Cardiac muscle cell (in vitro differentiated cells and primary cell): Measurements from ENCODE around the gene PCNA. TPM values are rescaled to one million over a fixed set of nuclear protein-coding genes. Genes with fewer than 3 reads are reported as not detected.
A peak's percentile ranks its signal among the peaks of the same experiment; 100 is the strongest.

Source experiments
- DNase-seq, 2 donors: peaks; one replicate each; pipeline versions ENCODE4 v3.0.0 to v3.0.0-alpha.2; 2010 to 2017; ENCODE audit warnings: low read depth in 1 of 2, low spot score in 1 of 2
- H3K27ac ChIP-seq: fragments of 200-600 bp; sonication (generic); 2 replicates; pipeline ENCODE4 v1.5.1; 2016
- H3K27me3 ChIP-seq: fragments of 200-600 bp; sonication (generic); 2 replicates; pipeline ENCODE4 v1.6.0; 2016; ENCODE audit warnings: control low read depth
- H3K36me3 ChIP-seq: fragments of 200-600 bp; sonication (generic); 2 replicates; pipeline ENCODE4 v1.5.1; 2016; ENCODE audit warnings: control low read depth
- H3K4me1 ChIP-seq: fragments of 200-600 bp; sonication (generic); 2 replicates; pipeline ENCODE4 v1.8.1; 2017; ENCODE audit warnings: low read depth, mild to moderate bottlenecking, mixed run types
- H3K4me3 ChIP-seq: fragments of 200-600 bp; sonication (generic); 2 replicates; pipeline ENCODE4 v1.5.1; 2016; ENCODE audit warnings: mild to moderate bottlenecking
- H3K9me3 ChIP-seq: fragments of 200-600 bp; sonication (generic); 2 replicates; pipeline ENCODE4 v1.5.1; 2017; ENCODE audit warnings: low read depth, mild to moderate bottlenecking, control low read depth
- polyA plus RNA-seq: library from polyadenylated mRNA; unstranded; fragments of >200 nt; fragmentation: Nextera tagmentation; extraction: Ambion mirVana; gene quantifications from 2 replicates; pipeline ENCODE4 v1.2.1, GENCODE V29; 2016
- total RNA-seq: library from RNA; depleted of rRNA; stranded (reverse); fragments of >200 nt; gene quantifications from 2 replicates; pipeline ENCODE4 v1.2.3, GENCODE V29; 2016
- TF ChIP-seq, protein P1 (sequence below): IDR thresholded peaks from 2 replicates; pipeline ENCODE4 v1.5.1; 2012; ENCODE audit warnings: low read depth, mild to moderate bottlenecking, low read length

The PCNA gene
- 46.6 and 113 TPM in 2 replicates for total RNA-seq
- 47.0 and 81.2 TPM in 2 replicates for polyA plus RNA-seq

GRCh38 chr20:5119435-5120184 lies at the start of gene PCNA:
Gene PCNA (minus strand): TSS chr20:5119958. CDS start chr20:5119798, 160 bp downstream.
- H3K27me3 ChIP-seq, result no peaks in the 10 kb centered on the region
- peaks cover 19% of the 10 kb centered on the region for H3K36me3 ChIP-seq
- peak within 1 kb of the TSS; percentile 49 for H3K4me3 ChIP-seq
- TF ChIP-seq, protein P1, sequence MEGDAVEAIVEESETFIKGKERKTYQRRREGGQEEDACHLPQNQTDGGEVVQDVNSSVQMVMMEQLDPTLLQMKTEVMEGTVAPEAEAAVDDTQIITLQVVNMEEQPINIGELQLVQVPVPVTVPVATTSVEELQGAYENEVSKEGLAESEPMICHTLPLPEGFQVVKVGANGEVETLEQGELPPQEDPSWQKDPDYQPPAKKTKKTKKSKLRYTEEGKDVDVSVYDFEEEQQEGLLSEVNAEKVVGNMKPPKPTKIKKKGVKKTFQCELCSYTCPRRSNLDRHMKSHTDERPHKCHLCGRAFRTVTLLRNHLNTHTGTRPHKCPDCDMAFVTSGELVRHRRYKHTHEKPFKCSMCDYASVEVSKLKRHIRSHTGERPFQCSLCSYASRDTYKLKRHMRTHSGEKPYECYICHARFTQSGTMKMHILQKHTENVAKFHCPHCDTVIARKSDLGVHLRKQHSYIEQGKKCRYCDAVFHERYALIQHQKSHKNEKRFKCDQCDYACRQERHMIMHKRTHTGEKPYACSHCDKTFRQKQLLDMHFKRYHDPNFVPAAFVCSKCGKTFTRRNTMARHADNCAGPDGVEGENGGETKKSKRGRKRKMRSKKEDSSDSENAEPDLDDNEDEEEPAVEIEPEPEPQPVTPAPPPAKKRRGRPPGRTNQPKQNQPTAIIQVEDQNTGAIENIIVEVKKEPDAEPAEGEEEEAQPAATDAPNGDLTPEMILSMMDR, result no peak
- H3K27ac ChIP-seq, result peak within 1 kb of the TSS; percentile 13
- peak; percentile 97 to 98 for DNase-seq
- no peaks in the 10 kb centered on the region for H3K9me3 ChIP-seq
- no peaks in the 10 kb centered on the region for H3K4me1 ChIP-seq

GRCh38 chr20:5168651-5169396 lies 49.1 kb upstream of the PCNA start:
- Histone ChIP-seq H3K4me3 (no peak overlapping the region), H3K9me3 (no peaks in the 10 kb centered on the region), H3K36me3 (no peaks in the 10 kb centered on the region), H3K4me1 (peaks cover 36% of the 10 kb centered on the region), H3K27me3 (no peaks in the 10 kb centered on the region), H3K27ac (peak overlapping the region; percentile 31)
- TF ChIP-seq, protein P1, result no peak
- DNase-seq, result peak in 1 of 2 donors; percentile 56

- no peaks in the 10 kb centered on the region for H3K27me3 ChIP-seq
- DNase-seq, result no peak
- TF ChIP-seq, protein P1, result no peak
- no peak overlapping the region for H3K27ac ChIP-seq
- peaks cover 7% of the 10 kb centered on the region for H3K4me1 ChIP-seq
- H3K9me3 ChIP-seq, result no peaks in the 10 kb centered on the region
- H3K4me3 ChIP-seq, result no peak overlapping the region
- no peaks in the 10 kb centered on the region for H3K36me3 ChIP-seq
Measured at GRCh38 chr20:5164645-5165625, 45.2 kb upstream of the PCNA start.

DNA sequence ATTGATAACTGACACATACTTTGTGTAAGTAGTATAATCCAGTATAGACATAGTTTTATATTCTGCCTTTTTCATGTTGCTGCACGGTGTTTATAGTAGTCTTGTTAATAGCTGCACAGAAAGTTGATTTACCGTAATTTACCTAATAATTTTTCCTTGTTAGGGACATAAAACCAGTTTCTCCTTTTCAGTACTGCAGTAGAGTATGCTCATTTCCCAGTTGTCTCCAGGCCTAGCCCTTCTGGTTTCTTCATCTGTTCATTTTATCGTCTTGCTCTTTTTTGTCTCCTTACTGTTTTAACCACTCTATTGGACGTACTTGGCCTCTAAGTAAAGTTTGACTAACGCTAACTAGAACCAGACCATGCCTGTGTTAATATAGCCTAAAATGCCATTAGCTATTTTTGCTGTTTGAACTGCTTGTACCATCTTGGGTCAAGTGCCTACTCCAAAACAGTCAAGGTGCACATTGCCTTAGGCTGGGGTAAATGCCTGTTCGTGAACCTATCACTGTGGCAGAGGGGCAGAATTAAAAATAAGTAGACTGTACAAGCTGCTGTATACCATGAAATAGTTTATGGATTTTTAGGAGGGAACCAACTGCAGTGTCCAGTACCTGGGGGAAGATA lies 41.9 kb upstream of the PCNA start:
- H3K9me3 ChIP-seq, result no peaks in the 10 kb centered on the region
- H3K27me3 ChIP-seq, result no peaks in the 10 kb centered on the region
- H3K4me1 ChIP-seq, result no peaks in the 10 kb centered on the region
- no peak overlapping the region for H3K27ac ChIP-seq
- TF ChIP-seq, protein P1, result no peak
- H3K4me3 ChIP-seq, result no peak overlapping the region
- no peaks in the 10 kb centered on the region for H3K36me3 ChIP-seq
- no peak for DNase-seq

- Histone ChIP-seq H3K4me1 (no peaks in the 10 kb centered on the region), H3K27me3 (no peaks in the 10 kb centered on the region), H3K4me3 (no peak overlapping the region), H3K36me3 (no peaks in the 10 kb centered on the region), H3K27ac (no peak overlapping the region), H3K9me3 (no peaks in the 10 kb centered on the region)
- no peak for DNase-seq
- TF ChIP-seq, protein P1, result no peak
Measured at GRCh38 chr20:5160882-5161281, 41.1 kb upstream of the PCNA start.
